ENCODE data around the gene SLC44A1. TPM values are rescaled to one million over a fixed set of nuclear protein-coding genes. Genes with fewer than 3 reads are reported as not detected.

SLC44A1 gene
- total RNA-seq, 1 donor from 2014 or later = 69.7 TPM

- H3K4me1 Mint-ChIP-seq (ENCODE audit: unreplicated experiment) = no peaks in the 10 kb centered on the region
- H3K27me3 Mint-ChIP-seq (ENCODE audit: unreplicated experiment) = no peaks in the 10 kb centered on the region
- no peak overlapping the region for H3K4me3 Mint-ChIP-seq (ENCODE audit: unreplicated experiment)
- no peaks in the 10 kb centered on the region for H3K36me3 Mint-ChIP-seq (ENCODE audit: low read depth, unreplicated experiment)
- H3K9me3 Mint-ChIP-seq (ENCODE audit: unreplicated experiment) = peaks cover under 1% of the 10 kb centered on the region
- H3K27ac Mint-ChIP-seq (ENCODE audit: unreplicated experiment) = no peak overlapping the region
- DNase-seq (ENCODE audit: low spot score) = no peak
- TF ChIP-seq CTCF (IDR thresholded peaks at IDR 0.05; ENCODE audit: unreplicated experiment) = no peak
Observed at GRCh38 chr9:105218673-105219072, 25.8 kb upstream of the SLC44A1 start.

GRCh38 chr9:105219291-105219805, 25.1 kb upstream of the SLC44A1 start:
- peaks cover 5% of the 10 kb centered on the region for H3K9me3 Mint-ChIP-seq (ENCODE audit: unreplicated experiment)
- DNase-seq (ENCODE audit: low spot score) = no peak
- no peaks in the 10 kb centered on the region for H3K27me3 Mint-ChIP-seq (ENCODE audit: unreplicated experiment)
- H3K27ac Mint-ChIP-seq (ENCODE audit: unreplicated experiment) = no peak overlapping the region
- H3K4me1 Mint-ChIP-seq (ENCODE audit: unreplicated experiment) = no peaks in the 10 kb centered on the region
- no peak for TF ChIP-seq CTCF (IDR thresholded peaks at IDR 0.05; ENCODE audit: unreplicated experiment)
- H3K4me3 Mint-ChIP-seq (ENCODE audit: unreplicated experiment) = no peak overlapping the region
- H3K36me3 Mint-ChIP-seq (ENCODE audit: low read depth, unreplicated experiment) = peaks cover 6% of the 10 kb centered on the region

- H3K27ac Mint-ChIP-seq (ENCODE audit: unreplicated experiment) = no peak overlapping the region
- no peak for DNase-seq (ENCODE audit: low spot score)
- H3K27me3 Mint-ChIP-seq (ENCODE audit: unreplicated experiment) = no peaks in the 10 kb centered on the region
- no peaks in the 10 kb centered on the region for H3K4me1 Mint-ChIP-seq (ENCODE audit: unreplicated experiment)
- no peak for TF ChIP-seq CTCF (IDR thresholded peaks at IDR 0.05; ENCODE audit: unreplicated experiment)
- peaks cover 10% of the 10 kb centered on the region for H3K36me3 Mint-ChIP-seq (ENCODE audit: low read depth, unreplicated experiment)
- H3K4me3 Mint-ChIP-seq (ENCODE audit: unreplicated experiment) = no peak overlapping the region
- H3K9me3 Mint-ChIP-seq (ENCODE audit: unreplicated experiment) = peaks cover 9% of the 10 kb centered on the region
Observed at GRCh38 chr9:105220451-105220850, 24.0 kb upstream of the SLC44A1 start.

GRCh38 chr9:105223544-105224140, 20.8 kb upstream of the SLC44A1 start:
- Mint-ChIP-seq H3K27me3 (ENCODE audit: unreplicated experiment) (no peaks in the 10 kb centered on the region), H3K4me3 (ENCODE audit: unreplicated experiment) (no peak overlapping the region), H3K4me1 (ENCODE audit: unreplicated experiment) (no peaks in the 10 kb centered on the region), H3K36me3 (ENCODE audit: low read depth, unreplicated experiment) (peaks cover 10% of the 10 kb centered on the region), H3K9me3 (ENCODE audit: unreplicated experiment) (peaks cover 9% of the 10 kb centered on the region), H3K27ac (ENCODE audit: unreplicated experiment) (no peak overlapping the region)
- TF ChIP-seq CTCF (IDR thresholded peaks at IDR 0.05; ENCODE audit: unreplicated experiment) = no peak
- no peak for DNase-seq (ENCODE audit: low spot score)

GRCh38 chr9:105226055-105226454, 18.4 kb upstream of the SLC44A1 start:
- no peak for DNase-seq (ENCODE audit: low spot score)
- no peaks in the 10 kb centered on the region for H3K4me1 Mint-ChIP-seq (ENCODE audit: unreplicated experiment)

More at GRCh38 chr9:105226055-105226454, 18.4 kb upstream of the SLC44A1 start:
- TF ChIP-seq CTCF (IDR thresholded peaks at IDR 0.05; ENCODE audit: unreplicated experiment) = no peak
- Mint-ChIP-seq H3K27me3 (ENCODE audit: unreplicated experiment) (no peaks in the 10 kb centered on the region), H3K9me3 (ENCODE audit: unreplicated experiment) (peaks cover 9% of the 10 kb centered on the region), H3K27ac (ENCODE audit: unreplicated experiment) (no peak overlapping the region), H3K36me3 (ENCODE audit: low read depth, unreplicated experiment) (peaks cover 10% of the 10 kb centered on the region), H3K4me3 (ENCODE audit: unreplicated experiment) (no peak overlapping the region)

Measured in endothelial cell (in vitro differentiated cells).